NK-92 treated with Interleukin-12 subunit alpha and Interleukin-12 subunit beta, amount 100 ng/mL, for 24 hours (cell line): ENCODE results near the gene SLC30A10.
"Not testable (repeated sequence)": the region's sequence is repeated elsewhere in the genome, so short reads cannot be mapped to it uniquely, and the experiment has no call there.

Experiments used
- DNase-seq: peaks from one replicate; lab custom pipeline; 2025; lab: John Stamatoyannopoulos, UW

Gene SLC30A10

DNA sequence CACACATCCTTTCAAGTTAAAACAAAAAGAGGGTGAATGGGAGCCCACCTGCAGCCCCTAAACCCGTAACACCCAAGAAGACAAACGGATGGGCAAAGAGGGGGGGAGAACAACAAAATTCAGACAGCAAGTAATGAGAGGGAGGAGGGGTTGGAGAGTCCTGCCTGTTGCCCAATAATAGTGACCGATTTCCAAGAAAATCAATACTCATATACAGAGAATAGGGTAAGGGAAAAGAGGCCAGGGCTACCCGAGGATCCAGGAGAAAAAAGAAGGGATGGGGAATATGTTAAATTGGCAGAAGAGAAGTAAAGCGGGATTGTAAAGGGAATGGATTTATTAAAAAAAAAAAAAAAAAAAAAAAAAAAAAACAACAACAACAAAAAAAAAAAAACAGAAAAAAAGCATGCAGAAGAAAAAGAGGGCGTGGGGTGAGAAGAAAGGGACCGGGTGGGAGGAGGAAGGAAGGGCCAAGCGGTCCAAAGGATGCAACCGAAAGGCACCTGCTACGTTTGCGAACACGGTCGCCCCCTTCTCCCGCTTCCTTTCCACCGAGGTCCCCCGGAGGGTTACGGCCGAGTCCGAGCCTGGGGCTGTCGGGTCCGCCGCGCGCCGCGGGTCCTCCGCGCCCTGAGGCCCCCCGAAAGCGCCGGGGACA, 930 bp downstream of the SLC30A10 start:
- no peak for DNase-seq

DNA sequence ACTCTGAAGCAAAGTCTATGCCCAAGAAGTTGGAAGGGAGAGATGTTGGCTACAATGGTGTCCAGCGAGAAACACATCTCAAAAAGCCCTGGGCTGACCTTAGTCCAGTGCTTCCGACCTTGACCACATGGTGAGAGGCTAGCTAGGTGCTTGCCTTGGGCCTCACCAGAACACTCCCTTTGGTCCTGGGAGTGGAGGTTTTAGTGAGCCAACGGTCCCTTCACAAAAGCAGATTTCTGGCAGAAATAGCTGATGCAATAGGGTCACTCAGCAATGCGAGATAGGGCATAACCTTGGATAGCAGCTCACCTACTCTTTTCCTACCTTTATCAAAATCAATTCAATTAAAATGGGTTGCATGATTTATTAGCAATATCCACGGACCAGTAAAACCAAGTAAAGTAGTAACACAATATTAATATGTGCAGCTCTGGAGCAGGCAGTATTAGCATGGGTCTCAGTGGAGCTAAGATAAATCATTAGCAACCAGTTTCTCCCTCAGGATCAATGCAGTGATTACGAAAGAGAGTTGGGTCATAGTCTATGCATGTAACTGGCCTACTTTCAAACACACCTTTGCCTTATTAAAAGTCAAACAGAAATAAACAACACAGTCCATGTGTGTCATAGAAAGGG, 1.9 kb downstream of the SLC30A10 start:
- no peak for DNase-seq

DNA sequence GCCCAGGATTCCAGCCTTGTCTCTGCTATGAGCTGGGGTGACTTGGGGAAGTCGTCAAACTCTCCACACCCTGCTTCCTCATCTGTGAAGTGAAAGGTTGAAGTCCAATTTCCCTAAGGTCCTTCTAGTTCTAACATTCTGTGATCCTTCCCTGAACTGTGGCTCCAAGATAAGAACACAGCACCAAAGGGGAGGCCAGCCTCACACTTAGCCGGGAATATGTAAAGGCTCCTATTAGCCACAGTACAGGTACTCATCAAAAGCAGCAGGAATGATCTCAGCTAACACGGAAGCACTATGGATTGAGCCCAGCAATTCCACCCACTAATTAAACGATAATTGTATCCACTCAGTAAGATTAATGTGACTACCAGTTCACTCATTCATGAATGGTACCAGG, 4.0 kb downstream of the SLC30A10 start:
- DNase-seq = no peak

DNA sequence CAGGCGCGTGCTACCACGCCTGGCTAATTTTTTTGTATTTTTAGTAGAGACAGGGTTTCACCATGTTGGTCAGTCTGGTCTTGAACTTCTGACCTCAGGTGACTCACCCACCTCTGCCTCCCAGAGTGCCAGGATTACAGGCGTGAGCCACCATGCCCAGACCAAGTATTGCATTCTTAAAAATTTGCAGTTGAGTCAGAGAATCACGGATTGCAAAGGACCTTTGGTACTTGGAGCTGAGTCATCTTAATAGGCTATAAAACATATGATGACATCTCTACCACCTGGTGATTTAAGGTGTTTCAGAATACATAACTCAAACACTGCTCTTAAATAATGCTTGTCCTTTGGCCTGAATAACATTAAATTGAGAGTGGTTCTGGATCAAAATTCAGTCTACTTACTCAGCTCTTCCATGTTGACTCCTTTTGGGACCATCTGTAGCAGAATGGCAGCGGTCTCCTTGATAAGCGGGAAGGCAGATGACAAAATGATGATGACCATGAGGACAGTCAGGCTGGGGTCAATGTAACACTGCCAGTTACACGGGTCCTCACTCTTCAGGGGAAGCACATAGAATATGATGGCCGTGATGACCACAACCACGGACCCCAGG, 10.4 kb downstream of the SLC30A10 start:
- DNase-seq = no peak

DNA sequence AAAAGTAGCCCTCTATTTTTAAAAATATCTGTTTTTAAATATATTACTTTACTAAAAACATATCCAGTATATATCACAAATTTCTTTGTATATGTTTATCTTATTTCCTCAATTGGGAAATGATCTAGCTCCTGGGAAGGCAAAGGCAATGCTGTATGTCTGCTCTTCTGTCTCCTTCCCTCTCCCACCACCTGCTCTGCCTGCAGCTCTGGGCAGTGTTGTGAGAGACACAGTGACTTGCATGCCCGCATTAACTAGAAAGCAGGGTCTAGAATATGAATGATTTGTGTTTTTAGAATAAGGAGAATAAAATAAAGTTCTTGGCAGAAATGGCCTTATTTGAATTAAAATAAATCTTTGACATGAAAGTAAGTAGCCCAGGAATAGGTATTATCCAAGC, 11.1 kb downstream of the SLC30A10 start:
- DNase-seq = no peak

DNA sequence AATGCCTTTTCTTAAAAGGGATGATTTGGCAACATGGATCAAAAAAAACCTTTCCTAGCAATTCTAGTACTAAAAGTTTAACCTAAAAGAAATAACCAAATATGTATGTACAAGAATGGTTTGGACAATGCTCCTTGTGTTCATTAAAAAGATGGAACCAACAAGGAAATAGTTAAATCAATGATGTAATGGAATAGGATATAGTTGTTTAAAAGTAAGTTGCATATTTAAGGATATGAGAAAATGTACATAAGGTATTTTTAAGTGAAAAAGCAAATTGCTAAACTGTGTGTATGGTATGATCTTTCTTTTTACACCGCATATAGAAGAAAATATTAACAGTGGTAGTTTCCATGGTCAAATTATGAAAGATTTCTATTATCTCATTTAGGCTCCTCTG, 12.1 kb downstream of the SLC30A10 start:
- DNase-seq = no peak

DNA sequence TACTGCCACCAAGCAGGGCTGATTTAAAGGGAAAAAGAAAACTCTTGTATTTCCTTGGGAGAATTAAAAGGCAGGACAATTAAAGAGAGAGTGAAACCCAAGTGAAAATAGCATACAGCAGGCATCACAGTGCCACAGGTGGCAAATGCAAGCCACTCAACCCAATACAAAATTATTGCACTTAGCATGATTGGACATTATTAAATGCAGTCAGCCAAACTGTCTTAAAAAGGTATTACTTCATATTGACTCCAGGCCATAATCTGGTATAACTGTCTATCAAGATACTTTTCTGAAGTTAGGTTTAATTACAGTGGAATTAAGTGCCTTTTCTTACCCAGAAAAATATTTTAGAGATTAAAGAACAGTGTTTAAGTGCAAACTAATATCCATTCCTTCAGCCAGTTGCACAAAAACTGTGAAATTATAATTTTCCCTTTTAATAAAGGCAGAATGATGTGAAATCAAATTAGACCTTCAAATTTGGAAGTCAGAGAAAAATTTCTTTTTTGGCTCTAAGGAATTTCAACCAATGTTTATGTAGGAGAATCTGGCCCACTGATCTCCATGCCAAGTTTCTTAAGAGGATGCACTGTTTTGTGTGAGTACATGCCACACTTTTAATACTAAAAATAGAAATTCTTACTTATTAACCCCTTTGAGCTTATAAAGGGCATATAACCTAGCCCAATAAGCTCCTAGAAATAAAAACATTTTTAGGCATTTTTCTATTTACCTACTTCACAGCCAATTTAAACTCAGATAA, 15.2 kb downstream of the SLC30A10 start:
- DNase-seq = no peak

DNA sequence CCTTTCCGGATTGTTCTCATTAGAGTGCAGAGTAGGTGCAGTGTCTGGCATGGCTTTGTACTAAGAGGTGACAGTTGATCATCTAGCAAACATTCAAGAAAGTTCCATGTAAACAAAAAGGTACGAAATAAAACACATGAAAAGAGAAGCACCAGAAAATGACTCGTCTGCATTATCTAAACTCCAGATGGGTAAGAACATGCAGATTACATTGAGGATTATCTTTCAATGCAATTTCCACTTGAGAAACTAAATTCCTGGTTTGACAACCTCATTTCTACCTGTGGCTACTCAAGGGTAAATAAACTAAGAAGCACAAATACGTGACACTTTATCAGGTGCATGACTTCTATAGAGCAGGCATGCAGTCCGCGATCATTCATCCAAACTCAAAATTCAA, 17.6 kb downstream of the SLC30A10 start:
- DNase-seq = no peak

DNA sequence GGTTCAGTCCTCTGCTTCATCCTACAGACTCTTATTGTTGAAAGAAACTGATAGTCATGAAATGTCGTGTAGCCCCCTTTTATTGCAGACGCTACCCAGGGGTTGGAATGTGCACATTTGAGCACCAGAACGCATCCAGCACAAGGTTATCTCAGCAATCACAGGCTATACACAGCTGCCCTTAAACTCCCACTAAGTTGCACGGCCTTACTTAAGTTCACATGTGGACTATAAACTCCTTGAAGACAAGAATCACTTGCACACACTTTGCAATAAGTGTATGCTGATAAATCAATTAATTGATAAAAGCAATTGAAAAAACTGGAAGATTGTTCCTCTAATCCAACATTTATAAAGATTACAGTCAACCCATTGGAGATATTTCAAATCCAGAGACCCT, 18.9 kb downstream of the SLC30A10 start:
- DNase-seq = no peak

DNA sequence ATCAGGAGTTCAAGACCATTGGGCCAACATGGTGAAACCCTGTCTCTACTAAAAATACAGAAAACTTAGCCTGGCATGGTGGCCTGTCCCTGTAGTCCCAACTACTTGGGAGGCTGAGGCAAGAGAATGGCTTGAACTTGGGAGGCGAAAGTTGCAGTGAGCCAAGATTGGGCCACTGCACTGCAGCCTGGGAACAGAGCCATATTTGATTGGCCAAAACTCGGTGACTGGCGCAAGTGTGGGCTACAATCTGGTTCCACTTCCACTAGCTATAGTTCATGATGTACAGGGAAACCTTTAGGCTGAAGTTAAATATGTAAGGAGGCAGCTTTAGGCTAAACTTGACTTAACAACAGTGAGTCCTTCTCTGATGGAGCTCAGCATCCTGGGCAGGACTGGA, 20.2 kb downstream of the SLC30A10 start:
- DNase-seq = no peak

DNA sequence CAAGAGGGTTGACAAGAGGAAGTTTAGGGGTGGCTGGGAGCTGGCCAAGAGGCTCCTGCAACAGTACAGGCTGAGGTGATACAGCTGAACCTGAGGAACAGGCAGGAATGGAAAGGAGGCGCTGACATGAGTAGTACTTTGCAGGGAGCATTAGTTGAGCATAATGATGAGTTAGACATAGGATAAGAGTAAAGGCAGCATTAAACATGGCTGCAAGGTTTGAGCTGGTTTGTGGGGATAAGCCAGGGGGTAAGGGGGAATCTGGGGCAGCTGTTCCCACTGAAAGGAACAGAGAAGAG, 20.6 kb downstream of the SLC30A10 start:
- DNase-seq = no peak

DNA sequence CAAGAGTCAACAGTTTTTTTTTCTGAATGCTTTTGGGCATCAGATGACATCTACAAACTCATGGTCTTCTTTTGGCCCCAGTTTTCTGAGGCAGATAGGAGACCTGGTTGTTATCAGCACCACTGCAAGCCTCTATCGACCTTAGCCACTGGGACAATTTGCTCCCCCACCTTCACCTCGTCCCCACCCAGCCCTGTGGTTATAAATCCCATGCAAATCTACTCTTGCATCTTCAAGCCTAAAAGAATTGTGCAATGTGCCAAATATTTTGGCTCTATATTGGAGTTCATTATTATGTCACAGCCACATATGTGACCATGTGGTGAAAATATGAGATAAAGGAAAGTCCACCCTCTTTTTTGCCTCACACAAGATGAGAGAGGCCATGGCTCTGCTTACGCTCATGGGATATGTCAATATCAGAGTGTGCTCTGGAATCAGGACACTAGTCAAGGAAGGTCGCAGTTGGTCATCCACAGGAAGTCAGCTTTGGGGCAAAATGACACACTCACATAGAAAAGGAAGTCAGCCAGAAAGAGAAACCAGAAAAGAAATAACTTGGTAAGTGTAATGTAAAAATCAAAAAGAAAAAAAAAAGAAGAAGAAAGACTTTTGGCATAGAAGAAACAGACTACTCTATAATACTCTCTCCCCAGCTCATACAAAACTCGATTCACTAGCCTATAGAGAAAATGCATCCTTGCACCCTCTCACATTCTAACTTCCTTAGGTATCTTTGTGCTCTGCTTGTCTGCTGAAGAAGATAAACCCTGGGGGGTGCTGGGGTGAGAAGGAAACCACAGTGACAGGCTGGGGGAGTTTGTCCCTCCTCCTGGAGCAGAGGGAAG, 21.2 kb downstream of the SLC30A10 start:
- no peak for DNase-seq

DNA sequence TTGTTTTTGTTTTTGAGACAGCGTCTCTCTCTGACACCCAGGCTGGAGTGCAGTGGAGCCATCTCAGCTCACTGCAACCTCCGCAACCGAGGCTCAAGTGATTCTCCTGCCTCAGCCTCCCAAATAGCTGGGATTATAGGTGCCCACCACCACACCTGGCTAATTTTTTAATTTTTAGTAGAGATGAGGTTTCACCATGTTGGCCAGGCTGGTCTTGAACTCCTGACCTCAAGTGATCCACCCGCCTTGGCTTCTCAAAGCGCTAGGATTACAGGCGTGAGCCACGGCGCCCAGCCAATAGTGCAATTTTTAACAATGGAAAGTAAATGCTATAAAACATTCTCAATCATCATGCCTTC, 21.8 kb downstream of the SLC30A10 start:
- not testable (repeated sequence) for DNase-seq

DNA sequence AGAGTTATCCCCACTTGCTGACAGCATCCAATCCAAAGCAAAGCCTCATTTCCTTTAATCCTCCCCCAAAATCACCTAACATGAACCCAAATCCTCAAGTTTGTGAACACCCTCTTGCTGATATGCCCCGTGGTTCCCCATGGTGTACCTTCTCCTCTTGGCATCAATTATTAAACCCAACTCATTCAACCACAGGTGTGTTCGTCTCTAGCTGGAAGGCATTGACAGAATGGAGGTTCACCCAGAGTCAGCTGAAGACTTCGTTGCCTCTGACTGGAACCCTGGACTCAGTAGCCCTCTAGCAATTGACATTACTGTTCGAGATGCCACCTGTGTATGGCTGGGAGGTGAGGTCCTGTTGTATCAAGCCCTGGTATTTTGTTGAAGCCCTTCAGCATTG, 22.8 kb downstream of the SLC30A10 start:
- DNase-seq = no peak

DNA sequence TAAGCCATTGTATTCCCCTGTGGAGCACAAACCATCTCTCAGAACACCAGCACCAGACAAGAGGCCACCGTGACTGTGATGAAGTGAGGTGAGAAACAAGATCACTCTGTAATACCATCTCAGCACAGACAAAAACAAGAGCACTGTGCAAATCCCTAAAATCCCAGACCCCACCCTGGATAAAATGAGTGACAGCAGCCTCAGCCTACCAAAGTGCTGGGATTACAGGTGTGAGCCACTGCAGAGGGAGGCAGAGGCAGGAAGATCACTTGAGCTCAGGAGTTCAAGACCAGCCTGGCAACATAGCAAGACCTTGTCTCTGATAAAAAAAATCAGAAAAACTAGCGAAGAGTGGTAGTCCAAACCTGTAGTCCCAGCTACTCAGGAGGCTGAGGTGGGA, 23.4 kb downstream of the SLC30A10 start:
- no peak for DNase-seq

DNA sequence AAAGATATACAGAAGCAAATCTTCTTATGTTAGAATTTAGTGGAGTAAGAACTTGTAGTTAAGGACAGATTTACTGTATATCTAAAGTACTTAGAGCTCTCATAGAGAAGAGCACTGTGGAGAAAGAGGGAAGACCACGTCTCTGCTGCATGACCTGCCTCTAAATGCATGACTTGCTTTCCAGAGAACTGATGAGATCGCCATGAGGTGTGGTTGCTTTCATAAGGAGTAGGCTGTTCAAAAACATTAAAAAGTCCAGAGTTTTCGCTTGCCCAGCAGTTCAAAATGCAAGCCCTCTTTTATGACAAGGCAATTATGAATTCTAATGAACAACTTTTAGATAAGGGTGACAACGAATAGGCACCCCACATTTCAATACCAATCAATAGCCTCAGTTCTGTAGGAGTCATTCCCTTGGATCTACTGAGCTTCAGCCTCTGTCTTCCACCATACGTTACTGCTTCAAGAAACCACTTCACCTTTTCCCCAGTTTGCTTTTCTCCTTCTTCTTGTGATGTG, 24.9 kb downstream of the SLC30A10 start:
- DNase-seq = no peak

DNA sequence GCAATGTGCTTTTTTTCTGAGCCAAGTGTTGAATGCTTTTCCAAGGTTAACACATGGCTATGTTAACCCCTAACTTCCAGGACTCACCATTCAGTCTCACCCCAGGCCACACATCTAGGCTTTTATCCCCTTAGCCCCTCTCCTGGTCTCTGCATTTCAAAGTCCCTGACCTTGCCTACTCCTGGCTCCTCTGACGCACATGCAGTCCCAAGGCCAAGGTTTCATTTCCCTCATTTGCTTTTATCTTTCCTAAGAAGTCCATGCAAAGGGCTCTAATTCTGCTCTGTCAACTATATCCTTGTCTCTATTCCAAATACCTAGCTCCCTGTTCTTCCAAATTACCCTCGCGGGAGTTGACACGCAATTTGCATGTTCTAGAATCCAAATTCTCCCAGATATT, 25.4 kb downstream of the SLC30A10 start:
- DNase-seq = no peak

DNA sequence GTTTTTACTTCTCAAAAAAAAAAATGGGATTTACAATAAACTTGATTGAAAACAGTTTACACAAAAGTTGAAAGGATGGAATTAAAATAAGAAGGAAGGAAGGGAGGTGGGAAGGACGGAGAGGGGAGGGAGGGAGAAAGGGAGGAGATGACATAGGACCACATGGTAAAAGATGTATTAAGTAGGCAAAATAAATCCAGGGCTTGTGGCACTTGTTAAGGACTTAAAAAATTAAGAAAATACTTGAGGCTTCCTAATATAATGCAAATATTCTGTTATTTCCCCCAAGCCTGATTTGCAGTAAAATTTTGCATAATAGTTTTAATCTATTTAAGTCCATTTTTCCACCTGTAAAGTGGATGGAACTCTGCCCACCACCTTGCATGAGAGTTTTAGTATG, 27.5 kb downstream of the SLC30A10 start:
- no peak for DNase-seq

DNA sequence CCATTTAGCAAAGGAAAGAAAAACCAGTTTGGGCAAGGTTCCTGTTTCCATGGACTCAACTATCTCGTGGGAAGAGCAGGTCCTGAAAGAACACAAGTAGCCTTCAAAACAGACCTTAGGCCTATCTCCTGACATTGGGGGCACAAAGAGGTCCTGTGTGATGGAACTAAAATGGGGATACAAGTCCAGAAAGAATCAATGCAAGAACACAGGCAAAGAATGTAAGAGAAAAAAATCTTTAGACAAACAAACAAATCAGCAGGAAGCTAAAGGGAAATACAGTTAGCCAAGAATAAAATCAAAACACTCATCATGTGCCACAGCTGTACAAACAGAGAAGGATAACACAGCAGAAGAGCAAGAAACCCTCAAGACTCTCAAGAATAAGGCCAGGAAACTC, 28.2 kb downstream of the SLC30A10 start:
- DNase-seq = no peak

DNA sequence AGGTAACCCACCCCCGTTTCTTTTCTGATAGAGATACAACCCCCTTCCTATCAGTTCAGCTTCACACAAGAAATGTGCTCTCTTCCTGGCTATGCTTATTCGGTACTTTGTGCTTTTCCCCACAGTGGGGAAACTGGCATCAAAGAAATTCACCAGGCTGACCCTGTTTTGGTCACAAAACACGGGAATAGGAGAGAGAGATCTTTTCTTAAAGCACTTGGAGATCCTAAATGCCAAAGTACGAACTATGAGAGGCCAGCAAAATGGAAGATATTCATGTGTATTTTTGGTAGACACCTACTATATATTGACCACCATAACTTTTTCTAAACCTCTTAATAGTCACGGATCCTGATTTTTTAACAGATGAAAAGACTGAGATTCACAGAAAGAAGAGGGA, 30.0 kb downstream of the SLC30A10 start:
- no peak for DNase-seq

DNA sequence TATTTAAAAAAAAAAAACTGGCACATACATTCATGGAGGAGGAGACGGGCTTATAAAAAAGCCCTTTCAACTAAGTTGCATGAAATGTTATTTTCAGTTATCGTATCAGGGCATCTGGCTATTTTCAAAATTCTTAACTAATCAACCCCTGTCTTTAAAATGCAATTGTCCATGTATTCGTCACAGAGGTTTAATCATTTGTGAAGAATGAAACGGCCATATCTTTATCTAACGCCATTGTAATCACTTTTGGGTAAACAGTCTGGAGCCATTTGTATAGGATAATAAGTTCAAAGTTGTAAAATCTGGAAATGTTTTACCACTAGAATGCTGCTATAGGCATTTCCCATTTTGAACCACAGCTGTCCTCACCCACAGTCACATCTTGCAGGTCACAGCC, 30.4 kb downstream of the SLC30A10 start:
- DNase-seq = no peak

DNA sequence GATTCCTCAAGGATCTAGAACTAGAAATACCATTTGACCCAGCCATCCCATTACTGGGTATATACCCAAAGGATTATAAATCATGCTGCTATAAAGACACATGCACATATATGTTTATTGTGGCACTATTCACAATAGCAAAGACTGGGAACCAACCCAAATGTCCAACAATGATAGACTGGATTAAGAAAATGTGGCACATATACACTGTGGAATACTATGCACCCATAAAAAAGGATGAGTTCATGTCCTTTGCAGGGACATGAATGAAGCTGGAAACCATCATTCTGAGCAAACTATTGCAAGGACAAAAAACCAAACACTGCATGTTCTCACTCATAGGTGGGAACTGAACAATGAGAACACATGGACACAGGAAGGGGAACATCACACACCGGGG, 36.1 kb downstream of the SLC30A10 start:
- DNase-seq = not testable (repeated sequence)
